GM23338 (cell line): ENCODE data around the gene RXFP4. TPM values are rescaled to one million over a fixed set of nuclear protein-coding genes. Genes with fewer than 3 reads are reported as not detected.

ENCODE experiments used
- ATAC-seq: fragments of 200-7000 bp; cut with Tn5 transposase; 3 replicates; pipeline ENCODE4 v1.9.1; 2020
- DNase-seq: peaks from one replicate; pipeline ENCODE4 v3.0.0-alpha.2; 2015; ENCODE audit warnings: low spot score
- H2AFZ ChIP-seq: fragments of 200-600 bp; sonication (generic); 2 replicates; pipeline ENCODE4 v1.8.0; 2016; ENCODE audit warnings: antibody characterized with exemption, mild to moderate bottlenecking, moderate library complexity
- H3F3A ChIP-seq: fragments of 200-600 bp; sonication (generic); replicated peaks from 2 replicates; pipeline ENCODE4 v1.8.0; 2017; ENCODE audit warnings: antibody characterized with exemption, mixed run types, low read depth
- H3K27ac ChIP-seq: fragments of 200-600 bp; sonication (generic); 2 replicates; pipeline ENCODE4 v1.6.1; 2016; ENCODE audit warnings: low read depth
- H3K27me3 ChIP-seq: fragments of 200-600 bp; sonication (generic); 2 replicates; pipeline ENCODE4 v1.8.0; 2016; ENCODE audit warnings: mild to moderate bottlenecking, mixed run types, moderate library complexity; ENCODE audit not compliant: insufficient read depth
- H3K36me3 ChIP-seq: fragments of 200-600 bp; sonication (generic); 2 replicates; pipeline ENCODE4 v1.8.0; 2016; ENCODE audit warnings: mild to moderate bottlenecking; ENCODE audit not compliant: insufficient read depth
- H3K4me1 ChIP-seq: fragments of 200-600 bp; sonication (generic); 2 replicates; pipeline ENCODE4 v1.8.0; 2016; ENCODE audit warnings: mild to moderate bottlenecking, moderate library complexity; ENCODE audit not compliant: insufficient read depth
- H3K4me2 ChIP-seq: fragments of 200-600 bp; sonication (generic); 2 replicates; pipeline ENCODE4 v1.7.1; 2017; ENCODE audit warnings: mixed run types
- H3K4me3 ChIP-seq: fragments of 200-600 bp; sonication (generic); 2 replicates; pipeline ENCODE4 v1.6.1; 2016; ENCODE audit warnings: mixed run types
- H3K79me2 ChIP-seq: fragments of 200-600 bp; sonication (generic); replicated peaks from 2 replicates; pipeline ENCODE4 v1.8.0; 2017; ENCODE audit warnings: mild to moderate bottlenecking; ENCODE audit not compliant: insufficient read depth
- H3K9me2 ChIP-seq: fragments of 200-600 bp; sonication (generic); 2 replicates; pipeline ENCODE4 v1.8.0; 2017; ENCODE audit not compliant: insufficient read depth
- H4K20me1 ChIP-seq: fragments of 200-600 bp; sonication (generic); replicated peaks from 2 replicates; pipeline ENCODE4 v1.8.0; 2017; ENCODE audit warnings: mild to moderate bottlenecking; ENCODE audit not compliant: insufficient read depth
- H3K27ac Mint-ChIP-seq: 2 replicates; pipeline ENCODE4 v1.8.0; 2020; ENCODE audit warnings: inconsistent platforms, mild to moderate bottlenecking, moderate library complexity, mixed read lengths
- H3K27me3 Mint-ChIP-seq: 3 replicates; pipeline ENCODE4 v1.8.0; 2022; ENCODE audit warnings: low read depth, mild to moderate bottlenecking, moderate library complexity, mixed read lengths, inconsistent platforms; ENCODE audit not compliant: insufficient read depth, poor library complexity
- H3K36me3 Mint-ChIP-seq: 3 replicates; pipeline ENCODE4 v1.8.0; 2021; ENCODE audit warnings: low read depth, mild to moderate bottlenecking, inconsistent platforms, moderate library complexity, mixed read lengths
- H3K4me1 Mint-ChIP-seq: 3 replicates; pipeline ENCODE4 v1.8.0; 2020; ENCODE audit warnings: mild to moderate bottlenecking, inconsistent platforms, mixed read lengths
- H3K4me3 Mint-ChIP-seq: 3 replicates; pipeline ENCODE4 v1.8.0; 2021; ENCODE audit warnings: moderate library complexity, mild to moderate bottlenecking, inconsistent platforms, mixed read lengths
- H3K9me3 Mint-ChIP-seq: 3 replicates; pipeline ENCODE4 v1.8.0; 2020; ENCODE audit warnings: moderate library complexity, mild to moderate bottlenecking, inconsistent platforms, mixed read lengths
- EZH2 ChIP-seq: fragments of 200-600 bp; sonication (generic); IDR thresholded peaks from one replicate; pipeline ENCODE4 v1.8.0; 2017; ENCODE audit warnings: antibody characterized with exemption, mild to moderate bottlenecking, low read depth; ENCODE audit not compliant: unreplicated experiment
- EZH2phosphoT487 ChIP-seq: fragments of 200-600 bp; sonication (generic); IDR thresholded peaks from one replicate; pipeline ENCODE4 v1.8.1; 2018; ENCODE audit warnings: antibody characterized with exemption; ENCODE audit not compliant: unreplicated experiment
- NANOG ChIP-seq: IDR thresholded peaks from 2 replicates; pipeline ENCODE4 v1.6.1; 2016; ENCODE audit warnings: antibody characterized with exemption, borderline replicate concordance
- ZNF331 ChIP-seq: fragments of 250-450 bp; sonication (Bioruptor Pico); IDR thresholded peaks from 2 replicates; pipeline ENCODE4 v1.5.0; 2020; ENCODE audit warnings: low read depth, mild to moderate bottlenecking, moderate library complexity
- polyA plus RNA-seq: library from polyadenylated mRNA; unstranded; fragments of >200 nt; fragmentation: Nextera tagmentation; extraction: Ambion mirVana; gene quantifications from 2 replicates; pipeline ENCODE4 v1.2.1, GENCODE V29; 2016
- total RNA-seq: library from RNA; depleted of rRNA; stranded (reverse); fragments of >200 nt; shearing (Covaris generic); gene quantifications from 2 replicates; pipeline ENCODE4 v1.2.3, GENCODE V29; 2014
- TF ChIP-seq, protein P1 (sequence below), 2 experiments: fragments of 200-600 bp in 1 of 2; sonication (generic) in 1 of 2; conservative IDR thresholded peaks; 2 replicates each; pipeline versions ENCODE4 v1.5.1 to v1.6.1; 2016 to 2017; ENCODE audit warnings: antibody characterized with exemption in 2 of 2, low read depth in 2 of 2, mild to moderate bottlenecking in 2 of 2, moderate library complexity in 1 of 2
- TF ChIP-seq, protein P2 (sequence below): IDR thresholded peaks from 2 replicates; pipeline ENCODE4 v1.6.1; 2016; ENCODE audit warnings: antibody characterized with exemption
- TF ChIP-seq, protein P3 (sequence below): IDR thresholded peaks from one replicate; pipeline ENCODE4 v1.6.1; 2018; ENCODE audit warnings: antibody characterized with exemption; ENCODE audit not compliant: unreplicated experiment
- TF ChIP-seq, protein P4 (sequence below): fragments of 250-450 bp; sonication (Bioruptor Pico); IDR thresholded peaks from 2 replicates; pipeline ENCODE4 v1.5.0; 2020; ENCODE audit warnings: mild to moderate bottlenecking, moderate library complexity

The RXFP4 gene
- total and polyA plus RNA-seq, 2 experiments from 2014 or later, result not detected

DNA sequence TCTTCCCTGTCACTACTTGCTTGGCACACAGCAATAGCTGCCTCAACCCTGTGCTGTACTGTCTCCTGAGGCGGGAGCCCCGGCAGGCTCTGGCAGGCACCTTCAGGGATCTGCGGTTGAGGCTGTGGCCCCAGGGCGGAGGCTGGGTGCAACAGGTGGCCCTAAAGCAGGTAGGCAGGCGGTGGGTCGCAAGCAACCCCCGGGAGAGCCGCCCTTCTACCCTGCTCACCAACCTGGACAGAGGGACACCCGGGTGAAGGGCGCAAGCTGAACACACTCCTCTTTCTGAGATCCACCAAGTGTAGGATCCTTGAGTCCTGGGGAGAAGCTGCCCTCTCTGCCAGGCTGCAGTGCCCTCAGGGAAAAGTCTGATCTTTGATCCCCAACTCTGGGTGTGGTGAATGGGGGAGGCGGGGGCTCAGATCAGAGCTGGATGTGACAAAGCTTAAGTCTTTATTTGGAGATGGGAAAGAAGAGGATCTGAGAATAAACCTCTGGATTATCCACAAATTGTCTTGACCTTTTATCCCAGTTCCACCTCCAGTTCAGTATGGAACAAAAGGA lies 1.2 kb downstream of the RXFP4 start:
- Histone ChIP-seq H3K36me3 (peaks cover 8% of the 10 kb centered on the region; the same call in 1 of the 2 replicates), H3K4me3 (no peak overlapping the region), H3K4me1 (peaks cover 20% of the 10 kb centered on the region), H3K27me3 (no peaks in the 10 kb centered on the region), H3K4me2 (no peak overlapping the region), H2AFZ (no peak overlapping the region), H3K9me2 (no peaks in the 10 kb centered on the region), H3K27ac (no peak overlapping the region), H3F3A (0 out of 2 replicates have a peak, but pooled peaks cover 6% of the 10 kb centered on the region), H4K20me1 (peaks cover 9% of the 10 kb centered on the region; the same call in 1 of the 2 replicates), H3K79me2 (no peaks in the 10 kb centered on the region)
- DNase-seq, result no peak
- H3K27ac Mint-ChIP-seq, result no peak overlapping the region
- peaks cover 14% of the 10 kb centered on the region for H3K36me3 Mint-ChIP-seq
- H3K27me3 Mint-ChIP-seq, result peaks cover 29% of the 10 kb centered on the region
- TF ChIP-seq, protein P1, sequence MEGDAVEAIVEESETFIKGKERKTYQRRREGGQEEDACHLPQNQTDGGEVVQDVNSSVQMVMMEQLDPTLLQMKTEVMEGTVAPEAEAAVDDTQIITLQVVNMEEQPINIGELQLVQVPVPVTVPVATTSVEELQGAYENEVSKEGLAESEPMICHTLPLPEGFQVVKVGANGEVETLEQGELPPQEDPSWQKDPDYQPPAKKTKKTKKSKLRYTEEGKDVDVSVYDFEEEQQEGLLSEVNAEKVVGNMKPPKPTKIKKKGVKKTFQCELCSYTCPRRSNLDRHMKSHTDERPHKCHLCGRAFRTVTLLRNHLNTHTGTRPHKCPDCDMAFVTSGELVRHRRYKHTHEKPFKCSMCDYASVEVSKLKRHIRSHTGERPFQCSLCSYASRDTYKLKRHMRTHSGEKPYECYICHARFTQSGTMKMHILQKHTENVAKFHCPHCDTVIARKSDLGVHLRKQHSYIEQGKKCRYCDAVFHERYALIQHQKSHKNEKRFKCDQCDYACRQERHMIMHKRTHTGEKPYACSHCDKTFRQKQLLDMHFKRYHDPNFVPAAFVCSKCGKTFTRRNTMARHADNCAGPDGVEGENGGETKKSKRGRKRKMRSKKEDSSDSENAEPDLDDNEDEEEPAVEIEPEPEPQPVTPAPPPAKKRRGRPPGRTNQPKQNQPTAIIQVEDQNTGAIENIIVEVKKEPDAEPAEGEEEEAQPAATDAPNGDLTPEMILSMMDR (conservative IDR thresholded peaks at IDR 0.05; ENCODE audit: low read depth in 2 of 2), result no peak
- no peak for TF ChIP-seq NANOG
- no peaks in the 10 kb centered on the region; the same call in 2 of the 3 replicates for H3K9me3 Mint-ChIP-seq
- ATAC-seq, result no peak
- H3K4me1 Mint-ChIP-seq, result peaks cover 56% of the 10 kb centered on the region
- H3K4me3 Mint-ChIP-seq, result no peak overlapping the region; the same call in 2 of the 3 replicates

DNA sequence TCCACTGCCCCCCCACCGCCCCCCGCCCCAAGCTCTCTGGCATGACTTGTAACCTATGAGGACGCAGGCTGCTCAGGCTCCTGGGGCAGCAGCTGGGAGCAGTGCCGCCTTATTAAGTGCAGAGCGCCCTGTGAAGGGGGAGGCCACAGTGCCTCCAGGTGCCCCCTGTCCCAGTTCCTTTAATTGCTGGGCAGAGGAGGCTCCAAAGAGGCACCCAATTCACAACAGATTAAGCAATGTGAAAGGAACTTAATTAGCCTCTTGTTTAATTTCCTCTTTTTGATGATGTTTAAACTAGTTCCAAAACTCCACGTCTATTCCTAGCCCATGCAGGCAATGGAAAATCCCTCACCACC lies 3.0 kb downstream of the RXFP4 start:
- H3K4me1 Mint-ChIP-seq, result peaks cover 52% of the 10 kb centered on the region
- H3K4me2 ChIP-seq, result no peak overlapping the region
- H3K4me3 ChIP-seq, result no peak overlapping the region
- no peak overlapping the region for H3K27ac Mint-ChIP-seq
- no peaks in the 10 kb centered on the region for H3K27me3 ChIP-seq
- H3K36me3 ChIP-seq, result peaks cover 14% of the 10 kb centered on the region; the same call in 1 of the 2 replicates
- peak; percentile 7; the same call in 1 of the 3 replicates for ATAC-seq
- H3F3A ChIP-seq, result 0 out of 2 replicates have a peak, but pooled peaks cover 6% of the 10 kb centered on the region
- DNase-seq, result no peak
- no peaks in the 10 kb centered on the region for H3K9me2 ChIP-seq
- no peak overlapping the region for H3K27ac ChIP-seq
- H3K36me3 Mint-ChIP-seq, result peaks cover 28% of the 10 kb centered on the region
- H4K20me1 ChIP-seq, result peaks cover 11% of the 10 kb centered on the region; the same call in 1 of the 2 replicates
- H2AFZ ChIP-seq, result no peak overlapping the region
- H3K9me3 Mint-ChIP-seq, result no peaks in the 10 kb centered on the region; the same call in 2 of the 3 replicates
- peaks cover 20% of the 10 kb centered on the region for H3K4me1 ChIP-seq
- peaks cover 29% of the 10 kb centered on the region for H3K27me3 Mint-ChIP-seq
- H3K4me3 Mint-ChIP-seq, result no peak overlapping the region
- H3K79me2 ChIP-seq, result no peaks in the 10 kb centered on the region
- TF ChIP-seq, protein P2, sequence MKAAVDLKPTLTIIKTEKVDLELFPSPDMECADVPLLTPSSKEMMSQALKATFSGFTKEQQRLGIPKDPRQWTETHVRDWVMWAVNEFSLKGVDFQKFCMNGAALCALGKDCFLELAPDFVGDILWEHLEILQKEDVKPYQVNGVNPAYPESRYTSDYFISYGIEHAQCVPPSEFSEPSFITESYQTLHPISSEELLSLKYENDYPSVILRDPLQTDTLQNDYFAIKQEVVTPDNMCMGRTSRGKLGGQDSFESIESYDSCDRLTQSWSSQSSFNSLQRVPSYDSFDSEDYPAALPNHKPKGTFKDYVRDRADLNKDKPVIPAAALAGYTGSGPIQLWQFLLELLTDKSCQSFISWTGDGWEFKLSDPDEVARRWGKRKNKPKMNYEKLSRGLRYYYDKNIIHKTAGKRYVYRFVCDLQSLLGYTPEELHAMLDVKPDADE, result no peak
- TF ChIP-seq, protein P3, sequence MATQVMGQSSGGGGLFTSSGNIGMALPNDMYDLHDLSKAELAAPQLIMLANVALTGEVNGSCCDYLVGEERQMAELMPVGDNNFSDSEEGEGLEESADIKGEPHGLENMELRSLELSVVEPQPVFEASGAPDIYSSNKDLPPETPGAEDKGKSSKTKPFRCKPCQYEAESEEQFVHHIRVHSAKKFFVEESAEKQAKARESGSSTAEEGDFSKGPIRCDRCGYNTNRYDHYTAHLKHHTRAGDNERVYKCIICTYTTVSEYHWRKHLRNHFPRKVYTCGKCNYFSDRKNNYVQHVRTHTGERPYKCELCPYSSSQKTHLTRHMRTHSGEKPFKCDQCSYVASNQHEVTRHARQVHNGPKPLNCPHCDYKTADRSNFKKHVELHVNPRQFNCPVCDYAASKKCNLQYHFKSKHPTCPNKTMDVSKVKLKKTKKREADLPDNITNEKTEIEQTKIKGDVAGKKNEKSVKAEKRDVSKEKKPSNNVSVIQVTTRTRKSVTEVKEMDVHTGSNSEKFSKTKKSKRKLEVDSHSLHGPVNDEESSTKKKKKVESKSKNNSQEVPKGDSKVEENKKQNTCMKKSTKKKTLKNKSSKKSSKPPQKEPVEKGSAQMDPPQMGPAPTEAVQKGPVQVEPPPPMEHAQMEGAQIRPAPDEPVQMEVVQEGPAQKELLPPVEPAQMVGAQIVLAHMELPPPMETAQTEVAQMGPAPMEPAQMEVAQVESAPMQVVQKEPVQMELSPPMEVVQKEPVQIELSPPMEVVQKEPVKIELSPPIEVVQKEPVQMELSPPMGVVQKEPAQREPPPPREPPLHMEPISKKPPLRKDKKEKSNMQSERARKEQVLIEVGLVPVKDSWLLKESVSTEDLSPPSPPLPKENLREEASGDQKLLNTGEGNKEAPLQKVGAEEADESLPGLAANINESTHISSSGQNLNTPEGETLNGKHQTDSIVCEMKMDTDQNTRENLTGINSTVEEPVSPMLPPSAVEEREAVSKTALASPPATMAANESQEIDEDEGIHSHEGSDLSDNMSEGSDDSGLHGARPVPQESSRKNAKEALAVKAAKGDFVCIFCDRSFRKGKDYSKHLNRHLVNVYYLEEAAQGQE, result no peak
- TF ChIP-seq EZH2phosphoT487 (no peak), EZH2 (no peak), NANOG (no peak), ZNF331 (no peak)
- TF ChIP-seq, protein P4, sequence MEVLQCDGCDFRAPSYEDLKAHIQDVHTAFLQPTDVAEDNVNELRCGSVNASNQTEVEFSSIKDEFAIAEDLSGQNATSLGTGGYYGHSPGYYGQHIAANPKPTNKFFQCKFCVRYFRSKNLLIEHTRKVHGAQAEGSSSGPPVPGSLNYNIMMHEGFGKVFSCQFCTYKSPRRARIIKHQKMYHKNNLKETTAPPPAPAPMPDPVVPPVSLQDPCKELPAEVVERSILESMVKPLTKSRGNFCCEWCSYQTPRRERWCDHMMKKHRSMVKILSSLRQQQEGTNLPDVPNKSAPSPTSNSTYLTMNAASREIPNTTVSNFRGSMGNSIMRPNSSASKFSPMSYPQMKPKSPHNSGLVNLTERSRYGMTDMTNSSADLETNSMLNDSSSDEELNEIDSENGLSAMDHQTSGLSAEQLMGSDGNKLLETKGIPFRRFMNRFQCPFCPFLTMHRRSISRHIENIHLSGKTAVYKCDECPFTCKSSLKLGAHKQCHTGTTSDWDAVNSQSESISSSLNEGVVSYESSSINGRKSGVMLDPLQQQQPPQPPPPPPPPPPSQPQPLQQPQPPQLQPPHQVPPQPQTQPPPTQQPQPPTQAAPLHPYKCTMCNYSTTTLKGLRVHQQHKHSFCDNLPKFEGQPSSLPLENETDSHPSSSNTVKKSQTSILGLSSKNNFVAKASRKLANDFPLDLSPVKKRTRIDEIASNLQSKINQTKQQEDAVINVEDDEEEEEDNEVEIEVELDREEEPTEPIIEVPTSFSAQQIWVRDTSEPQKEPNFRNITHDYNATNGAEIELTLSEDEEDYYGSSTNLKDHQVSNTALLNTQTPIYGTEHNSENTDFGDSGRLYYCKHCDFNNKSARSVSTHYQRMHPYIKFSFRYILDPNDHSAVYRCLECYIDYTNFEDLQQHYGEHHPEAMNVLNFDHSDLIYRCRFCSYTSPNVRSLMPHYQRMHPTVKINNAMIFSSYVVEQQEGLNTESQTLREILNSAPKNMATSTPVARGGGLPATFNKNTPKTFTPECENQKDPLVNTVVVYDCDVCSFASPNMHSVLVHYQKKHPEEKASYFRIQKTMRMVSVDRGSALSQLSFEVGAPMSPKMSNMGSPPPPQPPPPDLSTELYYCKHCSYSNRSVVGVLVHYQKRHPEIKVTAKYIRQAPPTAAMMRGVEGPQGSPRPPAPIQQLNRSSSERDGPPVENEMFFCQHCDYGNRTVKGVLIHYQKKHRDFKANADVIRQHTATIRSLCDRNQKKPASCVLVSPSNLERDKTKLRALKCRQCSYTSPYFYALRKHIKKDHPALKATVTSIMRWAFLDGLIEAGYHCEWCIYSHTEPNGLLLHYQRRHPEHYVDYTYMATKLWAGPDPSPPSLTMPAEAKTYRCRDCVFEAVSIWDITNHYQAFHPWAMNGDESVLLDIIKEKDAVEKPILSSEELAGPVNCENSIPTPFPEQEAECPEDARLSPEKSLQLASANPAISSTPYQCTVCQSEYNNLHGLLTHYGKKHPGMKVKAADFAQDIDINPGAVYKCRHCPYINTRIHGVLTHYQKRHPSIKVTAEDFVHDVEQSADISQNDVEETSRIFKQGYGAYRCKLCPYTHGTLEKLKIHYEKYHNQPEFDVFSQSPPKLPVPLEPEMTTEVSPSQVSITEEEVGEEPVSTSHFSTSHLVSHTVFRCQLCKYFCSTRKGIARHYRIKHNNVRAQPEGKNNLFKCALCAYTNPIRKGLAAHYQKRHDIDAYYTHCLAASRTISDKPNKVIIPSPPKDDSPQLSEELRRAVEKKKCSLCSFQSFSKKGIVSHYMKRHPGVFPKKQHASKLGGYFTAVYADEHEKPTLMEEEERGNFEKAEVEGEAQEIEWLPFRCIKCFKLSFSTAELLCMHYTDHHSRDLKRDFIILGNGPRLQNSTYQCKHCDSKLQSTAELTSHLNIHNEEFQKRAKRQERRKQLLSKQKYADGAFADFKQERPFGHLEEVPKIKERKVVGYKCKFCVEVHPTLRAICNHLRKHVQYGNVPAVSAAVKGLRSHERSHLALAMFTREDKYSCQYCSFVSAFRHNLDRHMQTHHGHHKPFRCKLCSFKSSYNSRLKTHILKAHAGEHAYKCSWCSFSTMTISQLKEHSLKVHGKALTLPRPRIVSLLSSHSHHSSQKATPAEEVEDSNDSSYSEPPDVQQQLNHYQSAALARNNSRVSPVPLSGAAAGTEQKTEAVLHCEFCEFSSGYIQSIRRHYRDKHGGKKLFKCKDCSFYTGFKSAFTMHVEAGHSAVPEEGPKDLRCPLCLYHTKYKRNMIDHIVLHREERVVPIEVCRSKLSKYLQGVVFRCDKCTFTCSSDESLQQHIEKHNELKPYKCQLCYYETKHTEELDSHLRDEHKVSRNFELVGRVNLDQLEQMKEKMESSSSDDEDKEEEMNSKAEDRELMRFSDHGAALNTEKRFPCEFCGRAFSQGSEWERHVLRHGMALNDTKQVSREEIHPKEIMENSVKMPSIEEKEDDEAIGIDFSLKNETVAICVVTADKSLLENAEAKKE (CRISPR knock-in tag), result no peak
